Panc1 (cell line): ENCODE data around the gene POLD2. TPM values are rescaled to one million over a fixed set of nuclear protein-coding genes. Genes with fewer than 3 reads are reported as not detected.

ENCODE experiments used
- ATAC-seq: fragments of 200-7000 bp; cut with Tn5 transposase; 2 replicates; pipeline ENCODE4 v1.9.1; 2020; ENCODE audit warnings: mild to moderate bottlenecking, moderate library complexity
- BruUV-seq: library from RNA; stranded (reverse); fragments of 400-500 nt; replicated peaks from 2 replicates; lab custom pipeline; 2021; lab: Mats Ljungman, UMichigan
- CTCF ChIA-PET: fragments of 300-600 bp; sonication (Branson Sonifier 250); formaldehyde crosslinking; loops from one replicate; lab custom pipeline; 2022; ENCODE audit warnings: antibody characterized with exemption; lab: Charles Lee
- POLR2A ChIA-PET: fragments of 300-600 bp; sonication (Branson Sonifier 250); formaldehyde crosslinking; loops from one replicate; lab custom pipeline; 2022; ENCODE audit warnings: antibody characterized with exemption; lab: Charles Lee
- DNase-seq: peaks from one replicate; pipeline ENCODE4 v3.0.0-alpha.2; 2010; ENCODE audit warnings: low read depth, low spot score
- H3K27ac ChIP-seq: 2 replicates; pipeline ENCODE4 v1.5.1; 2011; ENCODE audit warnings: mild to moderate bottlenecking, low read length, inconsistent platforms
- H3K27me3 ChIP-seq: fragments of 200-500 bp; sonication (Bioruptor generic); 2 replicates; pipeline ENCODE4 v1.6.0; 2014; ENCODE audit warnings: low read length, inconsistent platforms; ENCODE audit not compliant: control insufficient read depth, insufficient read depth
- H3K36me3 ChIP-seq: fragments of 200-500 bp; sonication (Bioruptor generic); 2 replicates; pipeline ENCODE4 v1.5.1; 2014; ENCODE audit warnings: inconsistent platforms, mild to moderate bottlenecking, low read length, moderate library complexity; ENCODE audit not compliant: control insufficient read depth, insufficient read depth
- H3K4me1 ChIP-seq: 2 replicates; pipeline ENCODE4 v1.5.1; 2011; ENCODE audit warnings: inconsistent platforms, mild to moderate bottlenecking, low read length, moderate library complexity; ENCODE audit not compliant: control insufficient read depth, insufficient read depth
- H3K4me3 ChIP-seq, 2 experiments: 2 replicates each; pipeline ENCODE4 v1.5.1; 2011 to 2012; ENCODE audit warnings: low read depth in 2 of 2, low read length in 2 of 2, mild to moderate bottlenecking in 2 of 2, inconsistent platforms in 1 of 2, moderate library complexity in 1 of 2
- H3K9me3 ChIP-seq: fragments of 200-500 bp; sonication (Bioruptor generic); 2 replicates; pipeline ENCODE4 v1.5.1; 2014; ENCODE audit warnings: low read depth, mild to moderate bottlenecking, inconsistent platforms, low read length, moderate library complexity; ENCODE audit not compliant: control insufficient read depth, insufficient read depth
- POLR2AphosphoS5 ChIP-seq: IDR thresholded peaks from 2 replicates; pipeline ENCODE4 v1.6.1; 2012; ENCODE audit warnings: mild to moderate bottlenecking, low read depth, low read length, moderate library complexity
- SIN3A ChIP-seq: IDR thresholded peaks from 2 replicates; pipeline ENCODE4 v1.6.1; 2012; ENCODE audit warnings: low read depth, mild to moderate bottlenecking, low read length, moderate library complexity, borderline replicate concordance; ENCODE audit not compliant: insufficient read depth
- TCF7L2 ChIP-seq: IDR thresholded peaks from 2 replicates; pipeline ENCODE4 v1.6.1; 2011; ENCODE audit warnings: mild to moderate bottlenecking, low read depth, low read length, inconsistent platforms
- in situ Hi-C: cut with HindIII; loops from 2 replicates; pipeline ENCODE4 v1.10.0; 2016; ENCODE audit warnings: low sequenced_read_pairs, low pct_unique_long_range_greater_than_20kb
- intact Hi-C: fragments of 100-400 bp; cut with micrococcal nuclease; formaldehyde crosslinking; loops from one replicate; pipeline ENCODE4 v1.10.0; 2022; ENCODE audit not compliant: unreplicated experiment
- total RNA-seq: library from RNA; stranded (reverse); gene quantifications from one replicate; pipeline ENCODE4 v1.2.1, GENCODE V29; 2021; ENCODE audit not compliant: unreplicated experiment
- TF ChIP-seq, protein P1 (sequence below), 2 experiments: IDR thresholded peaks; 2 replicates each; pipeline ENCODE4 v1.6.1; 2011 to 2012; ENCODE audit warnings: low read depth in 2 of 2, control low read depth in 1 of 2, low read length in 1 of 2, mild to moderate bottlenecking in 1 of 2, moderate library complexity in 1 of 2; ENCODE audit not compliant: insufficient read depth in 1 of 2
- TF ChIP-seq, protein P2 (sequence below): fragments of 450-650 bp; IDR thresholded peaks from 2 replicates; pipeline ENCODE4 v1.5.1; 2017; ENCODE audit warnings: mild to moderate bottlenecking

POLD2 gene
- total RNA-seq, 1 experiment from 2014 or later: 195 TPM

DNA sequence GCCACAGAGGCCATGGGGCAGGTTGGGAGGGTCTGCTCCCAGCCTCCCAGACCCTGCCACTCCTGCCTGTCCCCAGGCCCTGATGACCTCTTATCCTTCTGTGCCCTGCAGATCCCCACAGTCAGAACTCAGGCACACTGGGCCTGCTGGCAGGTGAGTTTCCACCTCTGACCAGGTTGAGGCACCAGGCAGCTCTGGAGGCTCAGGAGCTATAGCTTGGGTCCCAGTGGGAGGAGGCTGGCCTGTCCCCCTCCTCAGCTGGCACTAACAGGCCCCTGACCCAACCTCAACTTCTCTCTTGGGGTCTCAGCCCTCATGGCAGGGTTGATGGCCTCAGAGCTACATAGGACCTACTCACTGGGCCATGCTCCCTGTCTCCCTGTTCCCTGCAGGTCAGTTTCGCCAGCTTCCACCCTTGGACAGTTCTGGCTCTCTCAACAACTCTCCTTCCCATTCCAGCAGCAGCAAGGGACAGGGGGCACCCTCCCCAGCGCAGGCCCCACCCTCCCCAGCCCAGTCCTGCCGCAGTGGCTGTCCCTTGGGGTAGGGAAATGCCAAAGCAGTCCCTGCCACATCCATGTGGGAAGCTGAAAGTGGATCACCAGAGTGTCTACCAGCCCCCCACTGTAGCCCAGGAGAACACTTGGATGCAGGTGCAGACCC lies 21.9 kb downstream of the POLD2 start:
- peaks cover 15% of the 10 kb centered on the region for H3K4me1 ChIP-seq
- intact Hi-C loops: no loop called here
- H3K9me3 ChIP-seq: no peaks in the 10 kb centered on the region
- H3K4me3 ChIP-seq: no peak overlapping the region
- H3K27ac ChIP-seq: no peak overlapping the region
- POLR2A ChIA-PET: no interaction called here
- no peak for TF ChIP-seq SIN3A
- TF ChIP-seq POLR2AphosphoS5: no peak
- TF ChIP-seq, protein P1, sequence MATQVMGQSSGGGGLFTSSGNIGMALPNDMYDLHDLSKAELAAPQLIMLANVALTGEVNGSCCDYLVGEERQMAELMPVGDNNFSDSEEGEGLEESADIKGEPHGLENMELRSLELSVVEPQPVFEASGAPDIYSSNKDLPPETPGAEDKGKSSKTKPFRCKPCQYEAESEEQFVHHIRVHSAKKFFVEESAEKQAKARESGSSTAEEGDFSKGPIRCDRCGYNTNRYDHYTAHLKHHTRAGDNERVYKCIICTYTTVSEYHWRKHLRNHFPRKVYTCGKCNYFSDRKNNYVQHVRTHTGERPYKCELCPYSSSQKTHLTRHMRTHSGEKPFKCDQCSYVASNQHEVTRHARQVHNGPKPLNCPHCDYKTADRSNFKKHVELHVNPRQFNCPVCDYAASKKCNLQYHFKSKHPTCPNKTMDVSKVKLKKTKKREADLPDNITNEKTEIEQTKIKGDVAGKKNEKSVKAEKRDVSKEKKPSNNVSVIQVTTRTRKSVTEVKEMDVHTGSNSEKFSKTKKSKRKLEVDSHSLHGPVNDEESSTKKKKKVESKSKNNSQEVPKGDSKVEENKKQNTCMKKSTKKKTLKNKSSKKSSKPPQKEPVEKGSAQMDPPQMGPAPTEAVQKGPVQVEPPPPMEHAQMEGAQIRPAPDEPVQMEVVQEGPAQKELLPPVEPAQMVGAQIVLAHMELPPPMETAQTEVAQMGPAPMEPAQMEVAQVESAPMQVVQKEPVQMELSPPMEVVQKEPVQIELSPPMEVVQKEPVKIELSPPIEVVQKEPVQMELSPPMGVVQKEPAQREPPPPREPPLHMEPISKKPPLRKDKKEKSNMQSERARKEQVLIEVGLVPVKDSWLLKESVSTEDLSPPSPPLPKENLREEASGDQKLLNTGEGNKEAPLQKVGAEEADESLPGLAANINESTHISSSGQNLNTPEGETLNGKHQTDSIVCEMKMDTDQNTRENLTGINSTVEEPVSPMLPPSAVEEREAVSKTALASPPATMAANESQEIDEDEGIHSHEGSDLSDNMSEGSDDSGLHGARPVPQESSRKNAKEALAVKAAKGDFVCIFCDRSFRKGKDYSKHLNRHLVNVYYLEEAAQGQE (IDR thresholded peaks at IDR 0.05; ENCODE audit: insufficient read depth in 1 of 2, low read depth in 2 of 2, low read length in 1 of 2): no peak
- TF ChIP-seq, protein P2, sequence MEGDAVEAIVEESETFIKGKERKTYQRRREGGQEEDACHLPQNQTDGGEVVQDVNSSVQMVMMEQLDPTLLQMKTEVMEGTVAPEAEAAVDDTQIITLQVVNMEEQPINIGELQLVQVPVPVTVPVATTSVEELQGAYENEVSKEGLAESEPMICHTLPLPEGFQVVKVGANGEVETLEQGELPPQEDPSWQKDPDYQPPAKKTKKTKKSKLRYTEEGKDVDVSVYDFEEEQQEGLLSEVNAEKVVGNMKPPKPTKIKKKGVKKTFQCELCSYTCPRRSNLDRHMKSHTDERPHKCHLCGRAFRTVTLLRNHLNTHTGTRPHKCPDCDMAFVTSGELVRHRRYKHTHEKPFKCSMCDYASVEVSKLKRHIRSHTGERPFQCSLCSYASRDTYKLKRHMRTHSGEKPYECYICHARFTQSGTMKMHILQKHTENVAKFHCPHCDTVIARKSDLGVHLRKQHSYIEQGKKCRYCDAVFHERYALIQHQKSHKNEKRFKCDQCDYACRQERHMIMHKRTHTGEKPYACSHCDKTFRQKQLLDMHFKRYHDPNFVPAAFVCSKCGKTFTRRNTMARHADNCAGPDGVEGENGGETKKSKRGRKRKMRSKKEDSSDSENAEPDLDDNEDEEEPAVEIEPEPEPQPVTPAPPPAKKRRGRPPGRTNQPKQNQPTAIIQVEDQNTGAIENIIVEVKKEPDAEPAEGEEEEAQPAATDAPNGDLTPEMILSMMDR: no peak
- TF ChIP-seq TCF7L2: no peak
- in situ Hi-C loops: no loop called here
- ATAC-seq (no peak), DNase-seq (no peak)
- CTCF ChIA-PET: interaction anchor here (0.6 kb wide), 1 partner anchor 13 kb away, joined by 3 read pairs; no protein-coding TSS in a partner anchor
- H3K36me3 ChIP-seq: no peaks in the 10 kb centered on the region
- BruUV-seq: no TSS peak
- H3K27me3 ChIP-seq: no peaks in the 10 kb centered on the region

DNA sequence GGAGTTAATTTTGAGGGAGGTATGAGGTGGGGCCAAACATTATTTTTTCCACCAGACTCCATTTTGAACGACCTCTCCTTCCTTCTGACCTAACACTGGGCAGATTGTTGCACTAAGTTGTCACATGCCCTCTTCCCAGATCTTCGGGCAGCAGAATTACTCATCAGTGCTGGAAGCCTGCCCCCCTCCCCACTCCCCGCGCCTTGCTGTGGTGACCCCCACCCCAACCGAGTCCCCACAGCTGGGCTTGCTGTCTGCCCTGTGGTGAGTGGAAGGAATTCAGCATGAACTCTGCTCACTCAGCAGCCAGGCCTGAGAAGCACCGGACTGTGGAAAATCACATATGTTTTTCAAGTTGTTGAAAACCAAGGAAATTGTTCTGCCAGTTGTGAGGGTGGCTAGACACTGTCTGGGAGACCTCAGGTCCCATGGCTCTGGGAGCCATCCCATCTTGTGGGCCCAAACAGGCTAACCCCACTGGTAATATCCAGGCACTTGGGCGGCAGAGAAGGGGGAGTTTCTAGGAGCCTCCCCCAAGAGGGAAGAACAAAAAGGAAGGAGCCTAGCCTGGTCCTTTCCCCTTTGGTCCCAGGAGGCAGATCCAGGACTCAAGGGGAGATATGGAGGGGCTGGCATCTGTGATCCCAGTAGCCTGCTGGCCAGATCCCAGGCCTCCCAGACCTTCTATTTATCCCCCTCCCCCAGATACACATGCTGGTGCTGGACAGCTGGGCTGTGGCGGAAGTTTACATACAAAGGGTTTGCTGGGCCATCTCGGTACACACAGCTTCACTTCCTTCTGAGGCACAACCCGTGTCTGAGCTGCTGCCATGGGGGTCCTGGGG lies 22.7 kb downstream of the POLD2 start:
- intact Hi-C loops (no loop called here), in situ Hi-C loops (no loop called here)
- no peak for DNase-seq
- BruUV-seq: no TSS peak
- no peaks in the 10 kb centered on the region for H3K27me3 ChIP-seq
- no peaks in the 10 kb centered on the region for H3K9me3 ChIP-seq
- TF ChIP-seq, protein P2: no peak
- TF ChIP-seq POLR2AphosphoS5 (no peak), SIN3A (no peak), TCF7L2 (no peak)
- TF ChIP-seq, protein P1 (IDR thresholded peaks at IDR 0.05; ENCODE audit: insufficient read depth in 1 of 2, low read depth in 2 of 2, low read length in 1 of 2): no peak
- no peak overlapping the region for H3K4me3 ChIP-seq
- H3K36me3 ChIP-seq: no peaks in the 10 kb centered on the region
- peak overlapping the region; percentile 44; the same call in 1 of the 2 replicates for H3K27ac ChIP-seq
- H3K4me1 ChIP-seq: peaks cover 15% of the 10 kb centered on the region
- CTCF ChIA-PET: no interaction called here
- POLR2A ChIA-PET: no interaction called here
- no peak for ATAC-seq
